ENCODE data around the gene P2RX7. TPM values are rescaled to one million over a fixed set of nuclear protein-coding genes. Genes with fewer than 3 reads are reported as not detected.

P2RX7 gene
- total RNA-seq, 1 donor from 2014 or later, result 2.1 TPM

GRCh38 chr12:121232977-121233627 lies 100.4 kb downstream of the P2RX7 start:
- Histone ChIP-seq H3K9me3 (ENCODE audit: control insufficient read depth in 3 of 3, low read length in 3 of 3) (no peaks in the 10 kb centered on the region), H3K36me3 (ENCODE audit: control insufficient read depth in 3 of 3, insufficient read depth in 3 of 3, low read length in 3 of 3) (peaks cover 9 to 11% (median 10%) of the 10 kb centered on the region in 3 donors), H3K27me3 (ENCODE audit: control insufficient read depth in 3 of 3, insufficient read depth in 3 of 3, low read length in 3 of 3) (no peaks in the 10 kb centered on the region), H3K9ac (ENCODE audit: low read depth in 1 of 3, low read length in 3 of 3) (no peak overlapping the region), H3K27ac (ENCODE audit: low read depth, low read length) (no peak overlapping the region), H3K4me3 (ENCODE audit: low read length in 3 of 3) (no peak overlapping the region), H3K4me1 (ENCODE audit: control insufficient read depth in 3 of 3, insufficient read depth in 3 of 3, low read length in 3 of 3) (no peaks in the 10 kb centered on the region)

GRCh38 chr12:121233628-121234020 lies 100.9 kb downstream of the P2RX7 start:
- Histone ChIP-seq H3K36me3 (ENCODE audit: control insufficient read depth in 3 of 3, insufficient read depth in 3 of 3, low read length in 3 of 3) (peaks cover 10 to 11% (median 11%) of the 10 kb centered on the region in 3 donors), H3K9ac (ENCODE audit: low read depth in 1 of 3, low read length in 3 of 3) (no peak overlapping the region), H3K9me3 (ENCODE audit: control insufficient read depth in 3 of 3, low read length in 3 of 3) (no peaks in the 10 kb centered on the region), H3K27me3 (ENCODE audit: control insufficient read depth in 3 of 3, insufficient read depth in 3 of 3, low read length in 3 of 3) (no peaks in the 10 kb centered on the region), H3K4me1 (ENCODE audit: control insufficient read depth in 3 of 3, insufficient read depth in 3 of 3, low read length in 3 of 3) (peaks cover 0 to under 1% (median 0%) of the 10 kb centered on the region in 3 donors), H3K27ac (ENCODE audit: low read depth, low read length) (no peak overlapping the region), H3K4me3 (ENCODE audit: low read length in 3 of 3) (no peak overlapping the region)

- no peaks in the 10 kb centered on the region for H3K9me3 ChIP-seq (ENCODE audit: control insufficient read depth in 3 of 3, low read length in 3 of 3)
- H3K27ac ChIP-seq (ENCODE audit: low read depth, low read length), result no peak overlapping the region
- no peak overlapping the region for H3K4me3 ChIP-seq (ENCODE audit: low read length in 3 of 3)
- peaks cover 3 to 12% (median 4%) of the 10 kb centered on the region in 3 donors for H3K4me1 ChIP-seq (ENCODE audit: control insufficient read depth in 3 of 3, insufficient read depth in 3 of 3, low read length in 3 of 3)
- no peak overlapping the region for H3K9ac ChIP-seq (ENCODE audit: low read depth in 1 of 3, low read length in 3 of 3)
- H3K36me3 ChIP-seq (ENCODE audit: control insufficient read depth in 3 of 3, insufficient read depth in 3 of 3, low read length in 3 of 3), result peaks cover 8 to 11% (median 9%) of the 10 kb centered on the region in 3 donors
- no peaks in the 10 kb centered on the region for H3K27me3 ChIP-seq (ENCODE audit: control insufficient read depth in 3 of 3, insufficient read depth in 3 of 3, low read length in 3 of 3)
Observed at GRCh38 chr12:121236776-121237175, 104.1 kb downstream of the P2RX7 start.

GRCh38 chr12:121237415-121237814 lies 104.7 kb downstream of the P2RX7 start:
- Histone ChIP-seq H3K4me3 (ENCODE audit: low read length in 3 of 3) (no peak overlapping the region), H3K9me3 (ENCODE audit: control insufficient read depth in 3 of 3, low read length in 3 of 3) (no peaks in the 10 kb centered on the region), H3K36me3 (ENCODE audit: control insufficient read depth in 3 of 3, insufficient read depth in 3 of 3, low read length in 3 of 3) (peaks cover 8 to 11% (median 11%) of the 10 kb centered on the region in 3 donors), H3K4me1 (ENCODE audit: control insufficient read depth in 3 of 3, insufficient read depth in 3 of 3, low read length in 3 of 3) (peaks cover 3 to 12% (median 4%) of the 10 kb centered on the region in 3 donors), H3K27ac (ENCODE audit: low read depth, low read length) (no peak overlapping the region), H3K27me3 (ENCODE audit: control insufficient read depth in 3 of 3, insufficient read depth in 3 of 3, low read length in 3 of 3) (no peaks in the 10 kb centered on the region), H3K9ac (ENCODE audit: low read depth in 1 of 3, low read length in 3 of 3) (no peak overlapping the region)

Small RNA genes lying within 50 kb of the gene (small RNA-seq; reads per million reads assigned to genes)
- gene AC079602.1 (not detected), gene RF00156 (not detected), gene Z98941.1 (not detected)

Other genes with a start within 250 kb of the P2RX7 start
- 10.4 TPM for gene SPPL3, start 228.5 kb upstream of the P2RX7 start, total RNA-seq
- not detected for gene HNF1A, start 154.3 kb upstream of the P2RX7 start, total RNA-seq
- 8.4 TPM for gene C12orf43, start 116.4 kb upstream of the P2RX7 start, total RNA-seq
- not detected for gene OASL, start 93.6 kb upstream of the P2RX7 start, total RNA-seq
- gene P2RX4, start 77.3 kb downstream of the P2RX7 start, total RNA-seq, result 14.6 TPM
- 12.5 TPM for gene CAMKK2, start 163.8 kb downstream of the P2RX7 start, total RNA-seq
- 128 TPM for gene ANAPC5, start 219.5 kb downstream of the P2RX7 start, total RNA-seq